Liver (tissue), 9 donors: ENCODE measurements around the gene VPS4B. TPM values are rescaled to one million over a fixed set of nuclear protein-coding genes. Genes with fewer than 3 reads are reported as not detected.

ENCODE experiments used
- DNase-seq: peaks from one replicate; pipeline ENCODE4 v3.0.0-alpha.2; 2017; ENCODE audit warnings: low spot score
- H3K27ac ChIP-seq, 2 donors: one replicate each; pipeline ENCODE4 v1.7.0; 2013; ENCODE audit warnings: inconsistent platforms in 2 of 2, low read length in 2 of 2, control low read depth in 1 of 2, low read depth in 1 of 2, mild to moderate bottlenecking in 1 of 2
- H3K27me3 ChIP-seq, 4 donors: one replicate each; pipeline versions ENCODE4 v1.6.1 to v1.7.0; 2013; ENCODE audit warnings: low read length in 3 of 4, inconsistent platforms in 1 of 4, mild to moderate bottlenecking in 1 of 4, moderate library complexity in 1 of 4; ENCODE audit not compliant: control insufficient read depth in 4 of 4, insufficient read depth in 4 of 4
- H3K36me3 ChIP-seq, 4 donors: one replicate each; pipeline versions ENCODE4 v1.6.1 to v1.7.0; 2013; ENCODE audit warnings: low read length in 3 of 4, mild to moderate bottlenecking in 3 of 4, low read depth in 1 of 4, moderate library complexity in 1 of 4; ENCODE audit not compliant: control insufficient read depth in 4 of 4, insufficient read depth in 3 of 4
- H3K4me1 ChIP-seq, 4 donors: one replicate each; pipeline versions ENCODE4 v1.6.1 to v1.7.0; 2013; ENCODE audit warnings: low read length in 3 of 4, mild to moderate bottlenecking in 3 of 4, moderate library complexity in 1 of 4; ENCODE audit not compliant: control insufficient read depth in 4 of 4, insufficient read depth in 4 of 4
- H3K4me3 ChIP-seq, 3 donors: one replicate each; pipeline versions ENCODE4 v1.6.1 to v1.7.0; 2013; ENCODE audit warnings: low read length in 3 of 3, control low read depth in 1 of 3, low read depth in 1 of 3, mild to moderate bottlenecking in 1 of 3
- H3K9ac ChIP-seq, 2 donors: one replicate each; pipeline ENCODE4 v1.7.0; 2013; ENCODE audit warnings: low read length in 2 of 2, mild to moderate bottlenecking in 2 of 2, moderate library complexity in 2 of 2, control low read depth in 1 of 2, low read depth in 1 of 2
- H3K9me3 ChIP-seq, 4 donors: one replicate each; pipeline versions ENCODE4 v1.6.1 to v1.7.0; 2013; ENCODE audit warnings: low read length in 3 of 4; ENCODE audit not compliant: control insufficient read depth in 4 of 4
- EGR1 ChIP-seq, 2 donors: IDR thresholded peaks; 2 replicates each; pipeline ENCODE4 v1.6.1; 2016 to 2018; ENCODE audit warnings: antibody characterized with exemption in 2 of 2, low read depth in 2 of 2
- FOXA1 ChIP-seq: IDR thresholded peaks from 2 replicates; pipeline ENCODE4 v1.6.1; 2016; ENCODE audit warnings: antibody characterized with exemption
- FOXA2 ChIP-seq: IDR thresholded peaks from 2 replicates; pipeline ENCODE4 v1.6.1; 2016; ENCODE audit warnings: antibody characterized with exemption
- GABPA ChIP-seq, 2 donors: IDR thresholded peaks in 1 of 2; conservative IDR thresholded peaks in 1 of 2; 2 replicates each; pipeline ENCODE4 v1.6.1; 2016; ENCODE audit warnings: antibody characterized with exemption in 2 of 2, mild to moderate bottlenecking in 1 of 2, moderate library complexity in 1 of 2
- HNF4A ChIP-seq, 2 donors: conservative IDR thresholded peaks; 2 replicates each; pipeline ENCODE4 v1.6.1; 2016; ENCODE audit warnings: antibody characterized with exemption in 2 of 2, mild to moderate bottlenecking in 2 of 2
- HNF4G ChIP-seq: IDR thresholded peaks from 2 replicates; pipeline ENCODE4 v1.6.1; 2016; ENCODE audit warnings: antibody characterized with exemption
- JUND ChIP-seq, 2 donors: IDR thresholded peaks; 2 replicates each; pipeline ENCODE4 v1.6.1; 2016; ENCODE audit warnings: antibody characterized with exemption in 2 of 2
- NR2F2 ChIP-seq: IDR thresholded peaks from 2 replicates; pipeline ENCODE4 v1.6.1; 2016; ENCODE audit warnings: antibody characterized with exemption
- RAD21 ChIP-seq, 2 donors: IDR thresholded peaks; 2 replicates each; pipeline ENCODE4 v1.6.1; 2016; ENCODE audit warnings: antibody characterized with exemption in 2 of 2, mild to moderate bottlenecking in 2 of 2
- RXRA ChIP-seq, 2 donors: IDR thresholded peaks; 2 replicates each; pipeline ENCODE4 v1.6.1; 2017 to 2018; ENCODE audit warnings: antibody characterized with exemption in 2 of 2, mild to moderate bottlenecking in 1 of 2
- SP1 ChIP-seq: IDR thresholded peaks from 2 replicates; pipeline ENCODE4 v1.6.1; 2018; ENCODE audit warnings: antibody characterized with exemption, mild to moderate bottlenecking
- TAF1 ChIP-seq: conservative IDR thresholded peaks from 2 replicates; pipeline ENCODE4 v1.6.1; 2016; ENCODE audit warnings: antibody characterized with exemption, mild to moderate bottlenecking
- YY1 ChIP-seq: IDR thresholded peaks from 2 replicates; pipeline ENCODE4 v1.6.1; 2016; ENCODE audit warnings: antibody characterized with exemption, mild to moderate bottlenecking
- WGBS: extraction: QIAGEN DNeasy Blood & Tissue Kit; methylation state at CpG from one replicate; pipeline ENCODE4 v1.1.7; 2013; 5-methylcytosine and 5-hydroxymethylcytosine counted together
- polyA plus RNA-seq, 2 donors: library from polyadenylated mRNA; stranded (reverse) in 1 of 2; unstranded in 1 of 2; fragments of 200-250 nt in 1 of 2; fragments of >200 nt in 1 of 2; fragmentation: Nextera tagmentation in 1 of 2; extraction: Ambion mirVana in 1 of 2; gene quantifications; one replicate each; pipeline versions ENCODE4 v1.2.1 to v1.2.3, GENCODE V29; 2013 to 2015
- total RNA-seq, 2 donors: library from RNA; depleted of rRNA; stranded (reverse); fragments of >200 nt; gene quantifications; one replicate each; pipeline ENCODE4 v1.2.3, GENCODE V29; 2014
- TF ChIP-seq, protein P1 (sequence below): fragments of 150-350 bp; IDR thresholded peaks from 2 replicates; pipeline ENCODE4 v1.5.1; 2017; ENCODE audit warnings: improper control_type of control experiment, low read depth, low read length; ENCODE audit not compliant: missing input control
- TF ChIP-seq, protein P2 (sequence below): IDR thresholded peaks from 2 replicates; pipeline ENCODE4 v1.6.1; 2016; ENCODE audit warnings: antibody characterized with exemption
- TF ChIP-seq, protein P3 (sequence below): IDR thresholded peaks from 2 replicates; pipeline ENCODE4 v1.6.1; 2016; ENCODE audit warnings: antibody characterized with exemption
- TF ChIP-seq, protein P4 (sequence below): IDR thresholded peaks from 2 replicates; pipeline ENCODE4 v1.6.1; 2016; ENCODE audit warnings: antibody characterized with exemption
- TF ChIP-seq, protein P5 (sequence below): IDR thresholded peaks from 2 replicates; pipeline ENCODE4 v1.6.1; 2016; ENCODE audit warnings: antibody characterized with exemption, mild to moderate bottlenecking
- donor health status: healthy.
- donor health status: healthy.
- donor health status: healthy.
- donor health status: healthy.
- donor health status: healthy.

The VPS4B gene
- total RNA-seq: 10 to 100 TPM; 18.6 to 20.6 TPM
- 10 to 100 TPM; 12.2 to 17.7 TPM for polyA plus RNA-seq

DNA sequence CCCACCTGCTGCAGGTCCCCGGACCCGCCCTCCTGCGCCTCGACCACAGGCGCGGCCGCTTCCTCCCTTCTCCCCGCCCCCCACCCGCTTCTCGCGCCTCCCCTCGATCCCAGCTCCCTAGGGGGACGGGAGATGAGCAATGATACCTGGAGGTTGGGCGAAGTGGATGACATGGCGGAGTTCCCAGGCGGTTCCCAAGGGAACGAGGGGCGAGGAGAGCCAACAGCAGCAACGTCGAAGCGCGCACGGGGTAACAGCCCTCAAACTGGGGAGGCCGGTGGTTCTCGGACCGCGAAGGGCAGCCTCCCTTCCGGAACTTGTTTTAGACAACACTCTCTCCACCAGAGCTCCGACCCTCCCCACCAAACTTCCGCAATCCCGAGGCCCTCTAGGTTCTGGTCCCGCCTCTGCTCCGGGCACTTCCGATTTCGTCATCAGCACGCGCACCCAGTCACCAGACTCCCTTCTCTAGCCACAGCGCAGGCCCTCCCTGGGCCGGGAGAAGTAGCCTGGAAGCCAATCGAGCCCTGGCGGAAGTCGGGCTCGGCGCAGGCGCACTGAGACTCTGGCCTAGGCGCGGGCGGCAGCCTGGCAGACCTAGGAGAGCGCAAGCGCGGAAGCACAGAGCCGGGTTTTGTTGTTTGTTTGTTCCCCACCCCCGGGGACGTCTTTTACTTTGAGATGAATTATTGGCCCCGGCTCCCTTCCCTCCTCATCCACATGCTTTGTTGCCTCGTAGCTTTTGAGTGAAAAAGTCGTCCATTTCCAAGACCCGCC, at the start of gene VPS4B:
Gene VPS4B, minus strand, starts transcription at position 390 of the 777 bp plus-strand sequence. Its CDS starts 217 bp downstream, at position 173.
- DNase-seq: peak; percentile 99
- Histone ChIP-seq H3K27me3 (no peaks in the 10 kb centered on the region), H3K27ac (peak within 1 kb of the TSS; percentile 91 to 94), H3K36me3 (peaks cover 0 to 3% (median 2%) of the 10 kb centered on the region in 4 donors), H3K4me1 (peaks cover 2 to 19% (median 12%) of the 10 kb centered on the region in 4 donors), H3K9me3 (no peaks in the 10 kb centered on the region), H3K9ac (peak within 1 kb of the TSS; percentile 81 to 95), H3K4me3 (peak within 1 kb of the TSS; percentile 75 to 97 (median 96))
- under 1% methylated on average over 58 of the region's 58 CpGs for WGBS
- TF ChIP-seq SP1 (peak; percentile 86), RXRA (IDR thresholded peaks at IDR 0.05) (peak; percentile 53 to 64), JUND (IDR thresholded peaks at IDR 0.05) (peak; percentile 45 to 49), HNF4G (no peak), FOXA2 (no peak), HNF4A (conservative IDR thresholded peaks at IDR 0.05) (peak; percentile 24 to 30), EGR1 (IDR thresholded peaks at IDR 0.05; ENCODE audit: low read depth in 2 of 2) (peak; percentile 73 to 90), YY1 (peak; percentile 91), GABPA (IDR thresholded peaks at IDR 0.05 in 1 of 2, conservative IDR thresholded peaks at IDR 0.05 in 1 of 2) (peak; percentile 77 to 95), TAF1 (peak; percentile 78), RAD21 (IDR thresholded peaks at IDR 0.05) (peak in 1 of 2 donors; percentile 49), NR2F2 (no peak), FOXA1 (no peak)
- TF ChIP-seq, protein P1, sequence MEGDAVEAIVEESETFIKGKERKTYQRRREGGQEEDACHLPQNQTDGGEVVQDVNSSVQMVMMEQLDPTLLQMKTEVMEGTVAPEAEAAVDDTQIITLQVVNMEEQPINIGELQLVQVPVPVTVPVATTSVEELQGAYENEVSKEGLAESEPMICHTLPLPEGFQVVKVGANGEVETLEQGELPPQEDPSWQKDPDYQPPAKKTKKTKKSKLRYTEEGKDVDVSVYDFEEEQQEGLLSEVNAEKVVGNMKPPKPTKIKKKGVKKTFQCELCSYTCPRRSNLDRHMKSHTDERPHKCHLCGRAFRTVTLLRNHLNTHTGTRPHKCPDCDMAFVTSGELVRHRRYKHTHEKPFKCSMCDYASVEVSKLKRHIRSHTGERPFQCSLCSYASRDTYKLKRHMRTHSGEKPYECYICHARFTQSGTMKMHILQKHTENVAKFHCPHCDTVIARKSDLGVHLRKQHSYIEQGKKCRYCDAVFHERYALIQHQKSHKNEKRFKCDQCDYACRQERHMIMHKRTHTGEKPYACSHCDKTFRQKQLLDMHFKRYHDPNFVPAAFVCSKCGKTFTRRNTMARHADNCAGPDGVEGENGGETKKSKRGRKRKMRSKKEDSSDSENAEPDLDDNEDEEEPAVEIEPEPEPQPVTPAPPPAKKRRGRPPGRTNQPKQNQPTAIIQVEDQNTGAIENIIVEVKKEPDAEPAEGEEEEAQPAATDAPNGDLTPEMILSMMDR: peak; percentile 12
- TF ChIP-seq, protein P2, sequence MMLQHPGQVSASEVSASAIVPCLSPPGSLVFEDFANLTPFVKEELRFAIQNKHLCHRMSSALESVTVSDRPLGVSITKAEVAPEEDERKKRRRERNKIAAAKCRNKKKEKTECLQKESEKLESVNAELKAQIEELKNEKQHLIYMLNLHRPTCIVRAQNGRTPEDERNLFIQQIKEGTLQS: peak; percentile 79
- TF ChIP-seq, protein P3, sequence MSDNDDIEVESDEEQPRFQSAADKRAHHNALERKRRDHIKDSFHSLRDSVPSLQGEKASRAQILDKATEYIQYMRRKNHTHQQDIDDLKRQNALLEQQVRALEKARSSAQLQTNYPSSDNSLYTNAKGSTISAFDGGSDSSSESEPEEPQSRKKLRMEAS: peak; percentile 76
- TF ChIP-seq, protein P4, sequence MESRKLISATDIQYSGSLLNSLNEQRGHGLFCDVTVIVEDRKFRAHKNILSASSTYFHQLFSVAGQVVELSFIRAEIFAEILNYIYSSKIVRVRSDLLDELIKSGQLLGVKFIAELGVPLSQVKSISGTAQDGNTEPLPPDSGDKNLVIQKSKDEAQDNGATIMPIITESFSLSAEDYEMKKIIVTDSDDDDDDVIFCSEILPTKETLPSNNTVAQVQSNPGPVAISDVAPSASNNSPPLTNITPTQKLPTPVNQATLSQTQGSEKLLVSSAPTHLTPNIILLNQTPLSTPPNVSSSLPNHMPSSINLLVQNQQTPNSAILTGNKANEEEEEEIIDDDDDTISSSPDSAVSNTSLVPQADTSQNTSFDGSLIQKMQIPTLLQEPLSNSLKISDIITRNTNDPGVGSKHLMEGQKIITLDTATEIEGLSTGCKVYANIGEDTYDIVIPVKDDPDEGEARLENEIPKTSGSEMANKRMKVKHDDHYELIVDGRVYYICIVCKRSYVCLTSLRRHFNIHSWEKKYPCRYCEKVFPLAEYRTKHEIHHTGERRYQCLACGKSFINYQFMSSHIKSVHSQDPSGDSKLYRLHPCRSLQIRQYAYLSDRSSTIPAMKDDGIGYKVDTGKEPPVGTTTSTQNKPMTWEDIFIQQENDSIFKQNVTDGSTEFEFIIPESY: peak; percentile 84
- TF ChIP-seq, protein P5, sequence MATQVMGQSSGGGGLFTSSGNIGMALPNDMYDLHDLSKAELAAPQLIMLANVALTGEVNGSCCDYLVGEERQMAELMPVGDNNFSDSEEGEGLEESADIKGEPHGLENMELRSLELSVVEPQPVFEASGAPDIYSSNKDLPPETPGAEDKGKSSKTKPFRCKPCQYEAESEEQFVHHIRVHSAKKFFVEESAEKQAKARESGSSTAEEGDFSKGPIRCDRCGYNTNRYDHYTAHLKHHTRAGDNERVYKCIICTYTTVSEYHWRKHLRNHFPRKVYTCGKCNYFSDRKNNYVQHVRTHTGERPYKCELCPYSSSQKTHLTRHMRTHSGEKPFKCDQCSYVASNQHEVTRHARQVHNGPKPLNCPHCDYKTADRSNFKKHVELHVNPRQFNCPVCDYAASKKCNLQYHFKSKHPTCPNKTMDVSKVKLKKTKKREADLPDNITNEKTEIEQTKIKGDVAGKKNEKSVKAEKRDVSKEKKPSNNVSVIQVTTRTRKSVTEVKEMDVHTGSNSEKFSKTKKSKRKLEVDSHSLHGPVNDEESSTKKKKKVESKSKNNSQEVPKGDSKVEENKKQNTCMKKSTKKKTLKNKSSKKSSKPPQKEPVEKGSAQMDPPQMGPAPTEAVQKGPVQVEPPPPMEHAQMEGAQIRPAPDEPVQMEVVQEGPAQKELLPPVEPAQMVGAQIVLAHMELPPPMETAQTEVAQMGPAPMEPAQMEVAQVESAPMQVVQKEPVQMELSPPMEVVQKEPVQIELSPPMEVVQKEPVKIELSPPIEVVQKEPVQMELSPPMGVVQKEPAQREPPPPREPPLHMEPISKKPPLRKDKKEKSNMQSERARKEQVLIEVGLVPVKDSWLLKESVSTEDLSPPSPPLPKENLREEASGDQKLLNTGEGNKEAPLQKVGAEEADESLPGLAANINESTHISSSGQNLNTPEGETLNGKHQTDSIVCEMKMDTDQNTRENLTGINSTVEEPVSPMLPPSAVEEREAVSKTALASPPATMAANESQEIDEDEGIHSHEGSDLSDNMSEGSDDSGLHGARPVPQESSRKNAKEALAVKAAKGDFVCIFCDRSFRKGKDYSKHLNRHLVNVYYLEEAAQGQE: peak; percentile 23
